Calu3 (cell line): ENCODE measurements around the gene PTRH2. TPM values are rescaled to one million over a fixed set of nuclear protein-coding genes. Genes with fewer than 3 reads are reported as not detected.

Source experiments
- BruUV-seq: library from RNA; stranded (reverse); fragments of 400-500 nt; replicated peaks from 2 replicates; lab custom pipeline; 2021; lab: Mats Ljungman, UMichigan
- CTCF ChIA-PET: fragments of 300-600 bp; sonication (Branson Sonifier 250); formaldehyde crosslinking; loops from one replicate; lab custom pipeline; 2022; ENCODE audit warnings: antibody characterized with exemption; lab: Charles Lee
- DNase-seq: peaks from one replicate; pipeline ENCODE4 v3.0.0; 2022
- H3K27ac Mint-ChIP-seq: one replicate; pipeline ENCODE4 v1.8.0; 2022; ENCODE audit warnings: mixed read lengths; ENCODE audit not compliant: unreplicated experiment
- H3K27me3 Mint-ChIP-seq: one replicate; pipeline ENCODE4 v1.8.0; 2022; ENCODE audit warnings: mixed read lengths; ENCODE audit not compliant: unreplicated experiment
- H3K36me3 Mint-ChIP-seq: one replicate; pipeline ENCODE4 v1.8.0; 2022; ENCODE audit warnings: mild to moderate bottlenecking, moderate library complexity, mixed read lengths; ENCODE audit not compliant: insufficient read depth, unreplicated experiment
- H3K4me1 Mint-ChIP-seq: one replicate; pipeline ENCODE4 v1.8.0; 2022; ENCODE audit warnings: mild to moderate bottlenecking, low read depth, mixed read lengths; ENCODE audit not compliant: unreplicated experiment
- H3K4me3 Mint-ChIP-seq: one replicate; pipeline ENCODE4 v1.8.0; 2022; ENCODE audit warnings: mild to moderate bottlenecking, low read depth, moderate library complexity, mixed read lengths; ENCODE audit not compliant: unreplicated experiment
- H3K9me3 Mint-ChIP-seq: one replicate; pipeline ENCODE4 v1.8.0; 2022; ENCODE audit warnings: low read depth, mixed read lengths; ENCODE audit not compliant: unreplicated experiment
- CTCF ChIP-seq: fragments of 200-600 bp; IDR thresholded peaks from one replicate; pipeline ENCODE4 v1.8.0; 2022; ENCODE audit warnings: antibody characterized with exemption; ENCODE audit not compliant: unreplicated experiment
- intact Hi-C: fragments of 100-400 bp; cut with micrococcal nuclease; formaldehyde crosslinking; loops from one replicate; pipeline ENCODE4 v1.10.0; 2022; ENCODE audit not compliant: unreplicated experiment
- total RNA-seq: library from RNA; stranded (reverse); gene quantifications from 2 replicates; pipeline ENCODE4 v1.2.3, GENCODE V29; 2022

Gene PTRH2
- total RNA-seq, 1 experiment from 2014 or later, result 29.8 TPM

GRCh38 chr17:59722623-59723022 lies 15.4 kb upstream of the PTRH2 start:
- DNase-seq, result no peak
- H3K9me3 Mint-ChIP-seq, result no peaks in the 10 kb centered on the region
- no peaks in the 10 kb centered on the region for H3K27me3 Mint-ChIP-seq
- H3K4me3 Mint-ChIP-seq, result no peak overlapping the region
- CTCF ChIA-PET, result no interaction called here
- peaks cover 13% of the 10 kb centered on the region for H3K4me1 Mint-ChIP-seq
- H3K27ac Mint-ChIP-seq, result no peak overlapping the region
- intact Hi-C loops, result no loop called here
- no peak for TF ChIP-seq CTCF
- BruUV-seq, result no TSS peak
- H3K36me3 Mint-ChIP-seq, result no peaks in the 10 kb centered on the region

- no peak for TF ChIP-seq CTCF
These were observed 12.3 kb upstream of the PTRH2 start for GRCh38 chr17:59719526-59719925.

GRCh38 chr17:59716427-59716826 lies 9.2 kb upstream of the PTRH2 start:
- no peaks in the 10 kb centered on the region for H3K9me3 Mint-ChIP-seq
- no peak for TF ChIP-seq CTCF
- CTCF ChIA-PET, result no interaction called here
- intact Hi-C loops, result no loop called here
- H3K4me3 Mint-ChIP-seq, result no peak overlapping the region
- no peaks in the 10 kb centered on the region for H3K27me3 Mint-ChIP-seq
- H3K36me3 Mint-ChIP-seq, result peaks cover 5% of the 10 kb centered on the region
- no peak for DNase-seq
- no peak overlapping the region for H3K27ac Mint-ChIP-seq
- BruUV-seq, result no TSS peak
- peaks cover 13% of the 10 kb centered on the region for H3K4me1 Mint-ChIP-seq

More at GRCh38 chr17:59719526-59719925, 12.3 kb upstream of the PTRH2 start:
- Mint-ChIP-seq H3K36me3 (peaks cover 5% of the 10 kb centered on the region), H3K4me3 (no peak overlapping the region), H3K27ac (no peak overlapping the region), H3K9me3 (no peaks in the 10 kb centered on the region), H3K4me1 (peaks cover 13% of the 10 kb centered on the region), H3K27me3 (no peaks in the 10 kb centered on the region)
- BruUV-seq, result no TSS peak
- DNase-seq, result no peak
- CTCF ChIA-PET, result no interaction called here
- intact Hi-C loops, result no loop called here

GRCh38 chr17:59714255-59714654 lies 7.0 kb upstream of the PTRH2 start:
- no peaks in the 10 kb centered on the region for H3K9me3 Mint-ChIP-seq
- no peak for DNase-seq
- BruUV-seq, result no TSS peak

More at GRCh38 chr17:59714255-59714654, 7.0 kb upstream of the PTRH2 start:
- Mint-ChIP-seq H3K27me3 (no peaks in the 10 kb centered on the region), H3K4me3 (no peak overlapping the region), H3K4me1 (peaks cover 13% of the 10 kb centered on the region), H3K36me3 (peaks cover 17% of the 10 kb centered on the region), H3K27ac (no peak overlapping the region)
- intact Hi-C loops, result no loop called here
- TF ChIP-seq CTCF, result no peak
- CTCF ChIA-PET, result no interaction called here
